GM21576 (cell line): Measurements from ENCODE around the gene GLG1.

ENCODE experiments used
- ATAC-seq: cut with Tn5 transposase; IDR thresholded peaks from one replicate; pipeline ENCODE4 v1.9.1; 2021; ENCODE audit warnings: mild to moderate bottlenecking, moderate library complexity; ENCODE audit not compliant: unreplicated experiment

The GLG1 gene

DNA sequence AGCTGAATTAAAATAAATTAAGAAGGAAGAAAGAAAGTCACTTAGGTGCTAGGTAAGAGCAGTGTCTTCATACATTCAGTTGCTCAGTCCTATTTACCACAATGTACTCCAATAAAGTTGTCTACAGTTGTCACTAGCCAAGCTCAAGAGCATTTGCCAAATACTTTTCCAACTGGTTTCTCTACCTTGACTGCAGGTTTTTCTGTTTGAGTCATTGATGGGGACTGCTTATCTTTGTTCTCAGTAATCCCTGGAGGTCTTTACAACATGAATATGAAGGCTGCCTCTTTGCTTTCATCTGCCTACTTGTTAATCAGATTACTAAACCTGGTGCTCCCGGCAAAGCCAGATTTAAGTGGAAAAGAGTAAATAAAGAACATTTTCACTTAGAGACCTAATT, 121.0 kb downstream of the GLG1 start:
- no peak for ATAC-seq

DNA sequence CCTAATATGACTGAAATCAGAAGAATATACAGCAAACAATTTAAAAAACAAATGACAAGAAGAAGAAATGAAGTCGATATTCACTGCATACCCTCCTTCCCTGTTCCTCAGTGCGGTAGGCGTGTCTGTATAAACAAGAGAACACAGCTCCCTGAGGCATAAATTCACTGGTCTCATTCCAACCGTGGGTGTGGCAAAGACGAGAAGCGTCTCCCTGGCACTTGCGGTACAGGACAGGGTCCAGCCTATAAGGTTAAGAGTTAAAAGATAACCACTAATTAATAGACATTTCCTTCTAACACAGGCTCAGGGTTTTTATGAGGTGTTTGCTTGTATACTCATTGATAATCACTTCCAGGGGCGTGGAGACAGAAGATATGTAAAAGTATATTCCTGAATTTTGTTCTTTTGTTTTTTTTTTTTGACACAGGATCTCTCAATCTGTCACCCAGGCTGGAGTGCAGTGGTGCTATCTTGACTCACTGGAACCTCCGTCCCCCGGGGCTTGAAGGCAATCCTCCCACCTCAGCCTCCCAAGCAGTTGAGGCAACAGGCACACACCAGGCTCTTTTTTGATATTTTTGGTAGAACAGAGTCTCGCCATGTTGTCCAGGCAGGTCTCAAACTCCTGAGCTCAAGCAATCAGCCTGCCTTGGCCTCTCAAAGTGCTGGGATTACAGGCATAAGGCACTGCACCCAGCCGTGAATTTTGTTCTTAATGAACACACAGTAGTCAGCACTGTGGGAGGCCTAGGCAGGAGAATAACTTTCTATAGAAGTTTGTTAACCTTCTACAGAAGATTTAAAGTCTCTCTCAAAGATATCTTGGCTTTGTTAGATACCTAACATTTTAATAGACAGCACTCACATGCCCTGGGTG, 126.5 kb downstream of the GLG1 start:
- no peak for ATAC-seq

DNA sequence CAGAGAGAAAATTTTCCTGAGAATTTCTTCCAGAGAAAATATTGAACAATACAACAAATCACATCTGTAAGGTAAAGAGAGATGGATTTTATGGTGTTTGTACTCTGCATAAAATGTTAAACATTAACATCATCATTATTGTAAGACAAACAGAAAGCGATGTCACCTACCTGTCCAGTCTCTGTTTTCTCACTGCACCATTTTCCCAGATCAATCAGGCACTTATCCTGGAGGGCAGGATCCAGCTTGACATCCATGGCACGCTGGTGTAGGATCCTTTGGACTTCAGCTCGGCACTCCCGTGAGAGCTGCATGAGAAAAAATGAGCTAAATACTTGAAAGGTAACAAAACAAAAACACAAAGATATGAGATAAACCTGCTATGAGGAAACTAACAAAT, 129.7 kb downstream of the GLG1 start:
- no peak for ATAC-seq

DNA sequence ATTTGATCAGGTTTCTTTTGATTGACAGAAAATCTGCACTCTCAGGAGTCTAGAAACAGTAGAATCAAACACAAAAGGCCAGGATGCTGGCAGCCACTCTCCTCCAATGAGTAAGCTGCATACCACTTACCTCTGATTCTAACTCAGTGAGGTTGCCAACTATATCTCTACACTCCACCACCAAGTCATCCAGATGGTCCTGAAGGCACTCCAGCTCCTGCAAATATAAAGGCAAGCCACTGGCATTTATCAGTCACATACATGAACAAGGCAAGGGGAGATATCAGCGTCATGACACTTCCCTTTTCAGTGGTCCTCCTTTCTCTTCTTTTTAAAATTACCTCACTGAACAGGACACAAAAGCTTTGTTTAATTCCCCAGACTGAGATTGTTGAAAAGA, 132.5 kb downstream of the GLG1 start:
- ATAC-seq: no peak

DNA sequence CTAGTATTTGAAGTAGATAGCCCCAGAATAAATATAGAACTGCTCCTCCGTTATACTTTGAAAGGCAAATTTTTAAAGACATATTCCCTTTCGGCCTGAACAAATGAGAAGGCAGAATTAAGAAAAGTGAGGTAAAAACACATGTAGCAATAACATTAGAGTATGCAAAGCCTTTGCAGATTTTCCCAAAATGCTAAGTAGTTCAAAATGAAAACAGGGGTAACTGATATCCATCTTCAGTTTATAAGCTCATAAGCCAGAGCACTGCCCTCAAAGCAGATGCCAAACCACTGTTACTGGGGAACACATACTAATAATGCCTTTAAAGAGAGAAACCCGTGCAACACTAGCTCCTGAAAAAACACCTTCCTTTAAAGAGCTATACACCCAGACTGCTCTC, 134.4 kb downstream of the GLG1 start:
- ATAC-seq: no peak

DNA sequence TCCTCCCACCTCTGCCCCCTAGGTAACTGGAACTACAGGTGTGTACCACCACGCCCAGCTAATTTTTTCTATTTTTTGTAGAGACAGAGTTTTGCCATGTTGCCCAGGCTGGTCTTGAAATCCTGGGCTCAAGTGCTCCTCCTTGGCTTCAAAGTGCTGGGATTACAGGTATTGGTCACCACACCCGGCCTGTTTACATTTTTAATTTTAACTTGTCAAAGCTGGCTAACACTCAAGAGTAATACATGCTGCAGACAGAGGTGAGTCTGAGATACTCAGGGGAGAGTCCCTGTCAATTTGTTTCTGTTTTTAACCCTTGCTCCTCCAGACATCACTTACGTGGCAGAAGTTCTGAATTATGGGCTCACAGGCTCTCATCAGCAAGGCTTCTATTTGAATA, 134.9 kb downstream of the GLG1 start:
- no peak for ATAC-seq

DNA sequence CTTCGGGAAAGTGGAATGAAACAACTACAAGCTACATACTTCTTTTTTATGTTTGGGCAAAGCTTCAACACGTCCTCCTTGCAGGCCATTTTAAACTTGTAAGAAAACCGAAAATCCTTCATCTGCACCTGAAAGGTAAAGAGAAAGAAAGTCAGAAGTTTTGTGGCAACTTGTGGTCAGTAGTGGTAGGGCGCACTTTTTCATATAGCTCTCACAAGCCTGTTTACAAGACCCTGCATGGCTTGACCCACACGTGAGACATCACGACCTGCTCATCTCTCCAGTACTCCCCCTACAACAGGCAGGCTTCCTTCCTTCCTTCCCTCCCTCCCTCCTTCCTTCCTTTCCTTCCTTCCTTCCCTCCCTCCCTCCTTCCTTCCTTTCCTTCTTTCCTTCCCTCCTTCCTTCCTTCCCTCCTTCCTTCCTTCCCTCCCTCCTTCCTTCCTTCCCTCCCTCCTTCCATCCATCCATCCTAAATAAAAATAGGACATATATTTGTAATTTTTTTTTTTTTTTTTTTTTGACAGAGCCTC, 136.9 kb downstream of the GLG1 start:
- no peak for ATAC-seq

DNA sequence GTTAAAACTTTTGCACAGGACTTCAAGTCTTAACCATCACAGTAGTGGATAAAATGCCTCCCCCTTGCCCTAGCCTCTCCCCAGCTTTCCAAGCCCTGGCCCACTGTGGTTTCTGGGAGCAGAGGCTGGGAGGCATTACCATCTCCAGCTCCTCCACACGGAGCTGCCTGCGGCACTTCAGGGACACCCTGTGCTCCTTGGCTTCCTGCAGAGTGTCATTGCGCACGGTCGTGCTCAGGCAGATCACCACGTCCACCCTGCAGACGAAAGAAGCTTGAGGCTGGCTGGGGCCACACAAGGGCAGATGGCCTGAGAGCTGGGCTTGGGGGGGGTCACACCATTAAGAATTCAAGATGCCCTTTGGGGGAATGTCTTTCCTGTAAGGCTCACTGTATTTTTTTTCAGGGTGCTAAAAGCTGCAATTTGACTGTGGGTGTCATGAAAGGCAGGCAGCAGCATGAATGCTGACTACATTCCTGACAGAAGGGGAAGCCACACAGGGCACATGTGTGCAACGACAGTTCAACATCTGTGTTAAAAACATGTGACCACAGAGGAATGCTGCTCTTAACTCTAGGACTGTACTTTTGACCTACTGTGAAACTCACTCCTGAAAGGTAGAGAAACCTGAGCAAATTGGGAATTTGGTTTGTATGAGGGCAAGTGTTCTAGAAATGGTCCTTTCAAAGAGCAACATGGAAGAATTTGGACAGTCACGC, 137.9 kb downstream of the GLG1 start:
- no peak for ATAC-seq

DNA sequence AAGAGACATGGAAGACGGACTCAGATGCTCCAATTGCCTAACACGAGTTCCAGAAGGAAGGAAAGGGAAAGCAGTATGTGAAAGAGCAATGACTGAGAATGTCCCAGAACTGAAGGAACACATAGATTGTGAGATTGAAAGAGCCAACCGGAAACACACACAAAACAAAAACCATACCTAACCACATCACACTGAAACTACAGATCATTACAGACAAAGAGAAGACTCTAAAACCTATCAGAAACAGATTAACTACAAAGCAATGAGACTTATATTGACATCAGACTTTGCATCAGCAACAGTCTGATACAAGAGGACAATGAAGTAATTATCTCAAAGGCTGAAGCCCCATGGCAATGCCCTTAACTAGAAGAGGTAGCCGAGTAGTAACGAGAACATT, 140.0 kb downstream of the GLG1 start:
- peak; percentile 60 for ATAC-seq

DNA sequence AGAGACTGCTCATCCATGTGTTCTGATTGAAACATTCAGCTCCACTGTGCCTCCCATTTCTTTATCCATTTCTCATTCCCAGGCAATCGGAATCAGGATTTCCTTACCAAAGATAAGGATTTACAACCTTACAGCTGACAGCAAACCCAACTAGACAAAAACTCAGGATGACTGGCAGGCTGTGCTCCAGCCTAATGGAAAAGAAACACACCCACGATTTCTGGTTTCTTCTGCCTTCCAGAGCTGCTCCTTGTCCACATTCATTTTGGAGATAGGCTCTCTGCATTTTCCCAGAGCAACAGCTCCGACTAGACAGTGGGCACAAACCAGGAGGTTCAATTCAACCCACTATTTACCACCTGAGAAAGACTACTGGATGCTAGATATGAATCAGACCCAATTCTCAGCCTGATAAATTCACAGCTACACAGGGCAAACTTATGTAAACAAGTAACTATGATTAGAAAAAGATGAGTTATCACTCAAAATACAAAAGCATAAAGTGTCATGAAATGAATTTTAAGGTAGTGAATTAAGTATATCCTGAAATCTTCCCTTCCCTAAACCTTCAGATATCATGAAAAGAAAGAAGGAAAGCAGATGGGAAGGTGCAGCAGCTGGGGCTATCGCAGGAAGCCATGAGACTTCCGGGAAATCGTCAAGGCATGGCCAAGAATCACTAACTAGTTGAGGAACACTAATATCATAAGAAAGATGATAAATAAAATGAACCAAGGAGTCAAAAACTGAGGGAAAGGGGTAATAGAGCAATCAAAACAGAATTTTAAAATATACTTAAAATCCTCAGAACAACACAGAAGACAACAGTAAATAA, 140.8 kb downstream of the GLG1 start:
- ATAC-seq: no peak

DNA sequence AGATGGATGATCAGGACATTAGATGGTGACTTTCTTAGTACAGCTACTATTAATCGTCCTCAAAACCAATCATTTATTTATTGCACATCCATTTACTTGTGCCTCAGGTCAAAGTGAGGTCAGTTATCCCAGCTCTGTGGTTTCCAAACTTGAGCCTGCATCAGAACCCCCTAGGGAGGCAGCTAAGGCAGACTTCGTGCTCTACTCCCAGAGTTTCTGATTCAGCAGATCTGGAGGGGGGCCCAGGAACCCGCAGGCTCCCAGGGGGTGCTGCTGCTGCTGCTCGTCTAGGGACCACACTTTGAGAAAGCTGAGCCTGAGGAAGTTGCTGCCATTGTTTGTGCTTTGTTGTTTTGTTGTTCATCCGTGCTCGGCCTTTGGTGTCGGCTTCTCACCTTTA, 141.6 kb downstream of the GLG1 start:
- no peak for ATAC-seq

DNA sequence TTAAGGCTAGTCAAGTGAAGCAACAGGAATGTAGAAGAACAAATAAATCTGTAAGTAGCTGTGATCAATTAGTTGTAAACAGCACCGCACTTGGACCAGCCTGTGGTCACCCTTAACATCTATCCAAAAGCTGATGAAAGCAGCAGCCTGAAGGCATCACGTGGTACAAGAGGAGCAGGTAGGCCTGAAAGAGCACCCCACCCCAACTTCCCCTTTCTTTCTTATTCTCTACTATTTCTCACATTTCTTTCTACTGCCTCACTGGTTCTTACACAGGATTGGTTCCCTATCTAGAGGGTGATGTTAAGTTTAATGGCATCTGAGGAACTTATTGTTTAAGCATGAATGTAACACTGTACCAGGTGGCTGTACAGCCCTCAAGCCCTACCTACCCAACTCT, 143.0 kb downstream of the GLG1 start:
- ATAC-seq: peak; percentile 40

DNA sequence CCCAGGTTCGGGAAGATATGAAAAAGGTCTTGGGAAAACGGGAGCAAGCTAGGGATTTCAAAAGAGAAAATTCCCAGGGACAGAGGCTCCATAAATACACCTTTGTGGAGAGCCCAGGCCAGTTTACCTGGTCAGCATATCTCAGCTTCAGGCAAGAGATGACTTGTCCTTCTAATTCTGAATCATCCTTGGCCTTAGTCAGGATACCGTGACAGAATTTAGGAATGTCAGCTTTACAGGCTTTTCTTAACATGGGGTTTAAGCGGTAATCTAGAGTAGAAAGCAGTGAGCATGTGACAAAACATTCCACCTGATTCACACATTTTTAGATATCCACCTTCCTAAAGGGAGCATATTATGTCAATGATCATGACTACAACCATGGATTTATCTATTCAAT, 144.6 kb downstream of the GLG1 start:
- ATAC-seq: no peak

DNA sequence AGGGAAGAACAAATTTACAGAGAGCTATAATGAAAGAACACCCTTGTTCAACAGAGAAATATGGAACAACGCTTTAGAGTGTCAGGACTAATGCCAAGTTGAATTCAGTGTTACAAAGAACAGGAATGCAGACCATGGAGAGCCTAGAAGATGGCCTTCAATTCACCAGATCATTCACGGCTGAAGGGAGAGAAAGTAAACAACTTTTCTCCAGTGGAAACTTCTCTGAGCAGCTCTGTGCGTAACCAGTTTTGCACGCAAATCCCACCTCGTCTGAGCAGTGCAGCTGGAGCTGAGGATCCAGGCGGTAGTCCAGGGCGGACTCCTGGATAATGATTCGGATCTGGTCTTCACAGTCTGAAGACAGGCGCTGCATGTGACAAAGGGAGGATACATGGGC, 145.1 kb downstream of the GLG1 start:
- ATAC-seq: no peak

DNA sequence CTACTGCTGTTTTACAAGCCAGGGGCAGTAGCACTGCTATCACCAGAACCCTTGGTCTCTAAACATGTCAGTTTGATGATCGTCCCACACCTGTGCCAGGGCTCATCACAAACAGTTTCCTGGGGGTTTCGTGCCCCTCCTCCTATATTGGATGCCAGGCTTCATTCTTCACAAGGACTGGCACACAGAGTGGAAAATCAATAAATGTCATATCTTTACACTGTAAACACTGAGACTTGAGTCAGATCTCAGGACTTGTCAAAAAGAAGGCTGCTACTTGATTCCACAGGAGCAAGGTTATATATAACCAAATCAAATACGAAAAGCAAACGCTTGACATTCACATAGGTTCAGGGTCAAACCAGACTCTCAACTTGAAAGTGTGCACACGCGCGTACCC, 146.4 kb downstream of the GLG1 start:
- ATAC-seq: no peak

DNA sequence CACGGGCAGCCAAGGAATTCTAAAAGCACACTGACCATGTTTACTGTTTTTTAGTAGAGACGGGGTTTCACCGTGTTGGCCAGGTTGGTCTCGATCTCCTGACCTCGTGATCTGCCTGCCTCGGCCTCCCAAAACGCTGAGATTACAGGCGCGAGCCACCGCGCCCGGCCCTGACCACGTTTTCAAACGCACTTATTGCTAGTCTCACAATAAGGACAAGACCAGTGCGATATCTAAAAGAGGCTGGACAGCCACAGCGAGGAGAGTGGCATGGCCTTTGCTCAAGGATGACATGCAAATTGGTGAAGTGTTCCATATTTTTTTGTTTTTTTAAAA, 150.7 kb downstream of the GLG1 start:
- ATAC-seq: no peak

DNA sequence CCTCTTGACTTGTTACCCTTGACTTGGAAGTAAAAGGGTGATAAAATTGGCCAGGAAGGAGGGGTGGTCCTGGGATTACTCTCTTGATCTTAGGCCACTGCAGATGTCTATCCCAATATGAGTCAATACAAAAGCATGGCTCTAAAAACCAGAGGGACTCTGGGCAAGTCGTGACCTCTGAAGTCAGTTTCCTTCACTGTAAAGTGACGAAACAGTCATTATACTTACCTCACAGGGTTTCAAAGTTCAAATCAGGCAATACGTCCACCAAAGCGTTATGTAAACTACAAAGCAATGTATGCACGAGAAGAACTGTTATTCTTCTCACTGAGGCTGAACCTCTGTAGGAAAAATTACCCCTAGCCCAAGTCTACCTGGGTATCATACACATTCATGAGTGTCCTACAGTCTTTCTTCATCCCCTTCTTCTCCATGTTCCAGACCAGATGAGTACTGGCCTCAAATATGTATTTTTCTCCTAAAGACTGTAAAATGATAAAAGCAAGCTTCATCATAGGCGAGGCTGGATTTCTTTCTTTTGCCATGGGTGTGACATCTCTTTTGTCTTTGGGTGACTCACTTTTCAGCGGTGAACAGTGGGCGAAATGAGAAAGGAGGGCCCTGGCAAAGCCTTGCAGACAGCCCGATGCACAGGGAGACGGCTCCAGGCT, 151.2 kb downstream of the GLG1 start:
- ATAC-seq: no peak

DNA sequence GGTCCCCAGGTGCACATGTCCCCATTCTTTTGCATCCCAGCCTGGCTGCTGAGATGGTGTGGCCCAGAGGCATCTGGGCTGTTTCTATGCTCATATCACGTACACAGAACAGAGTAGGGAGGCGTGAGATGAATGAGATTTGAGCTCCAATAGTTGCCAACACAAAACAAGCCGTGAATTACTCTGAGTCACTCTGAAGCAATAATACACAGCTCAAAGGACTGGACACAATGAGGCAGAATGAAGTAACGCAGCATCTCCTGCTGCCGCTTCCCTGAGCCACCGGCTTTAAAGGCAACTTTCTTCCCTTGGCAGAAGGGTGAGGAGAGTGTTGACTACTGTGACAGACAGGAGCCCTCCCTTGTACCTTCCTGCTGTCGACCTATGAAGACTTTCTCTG, 151.7 kb downstream of the GLG1 start:
- no peak for ATAC-seq

DNA sequence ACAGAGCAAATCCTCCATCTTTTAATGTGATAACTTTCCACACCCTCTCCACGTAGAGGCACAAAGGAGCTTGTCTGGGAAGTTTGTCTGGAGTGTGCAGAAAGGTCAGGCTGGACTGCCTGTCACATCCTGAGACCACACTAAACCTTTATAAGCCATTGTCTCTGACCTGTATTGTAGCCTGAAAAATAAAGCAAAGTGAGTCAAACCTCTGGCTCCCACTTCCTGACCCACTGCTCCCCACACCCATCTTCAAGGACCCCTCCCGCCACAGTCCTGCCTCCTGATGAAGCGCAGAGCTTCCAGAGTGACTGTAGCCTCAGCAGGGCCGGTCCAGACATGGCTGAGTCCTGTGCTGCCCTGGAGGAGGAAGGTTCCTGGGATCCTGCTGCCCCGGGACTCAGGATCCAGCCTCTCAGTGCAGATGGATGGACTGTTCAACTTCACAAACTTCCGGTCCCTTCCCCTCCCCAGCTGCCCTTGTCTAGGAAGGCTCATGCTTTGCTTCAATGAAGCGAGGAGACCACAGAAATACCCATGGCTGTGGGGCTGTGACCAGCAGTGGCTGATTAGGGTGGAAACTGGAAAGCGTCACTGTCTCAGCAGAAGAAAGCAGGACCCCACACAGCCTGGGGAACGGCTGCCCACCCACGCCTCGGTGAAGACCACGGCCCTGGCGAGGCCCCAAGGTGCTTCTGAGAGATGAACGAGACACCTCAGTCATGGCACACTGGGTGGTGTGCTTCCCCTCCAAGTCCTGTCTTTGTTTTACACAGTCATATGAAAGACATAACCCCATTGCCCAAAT, 154.8 kb downstream of the GLG1 start:
- peak; percentile 77 for ATAC-seq
